Astrocyte (in vitro differentiated cells and primary cell): Measurements from ENCODE around the gene CPXM2. TPM values are rescaled to one million over a fixed set of nuclear protein-coding genes. Genes with fewer than 3 reads are reported as not detected.

Source experiments
- DNase-seq: peaks from one replicate; pipeline ENCODE4 v3.0.0-alpha.2; 2010; ENCODE audit warnings: low read depth
- FAIRE-seq: peaks from 2 replicates; lab custom pipeline; 2011; peaks lifted over from hg19 to GRCh38; lab: Jason Lieb, UNC
- H2AFZ ChIP-seq: 2 replicates; pipeline ENCODE4 v1.6.0; 2012; ENCODE audit warnings: low read depth, low read length, inconsistent platforms
- H3K27ac ChIP-seq: 2 replicates; pipeline ENCODE4 v1.5.1; 2011; ENCODE audit warnings: low read depth, low read length, inconsistent platforms
- H3K27me3 ChIP-seq: 2 replicates; pipeline ENCODE4 v1.6.0; 2011; ENCODE audit warnings: low read length, inconsistent platforms; ENCODE audit not compliant: insufficient read depth
- H3K36me3 ChIP-seq: 2 replicates; pipeline ENCODE4 v1.5.1; 2011; ENCODE audit warnings: low read length, inconsistent platforms; ENCODE audit not compliant: insufficient read depth
- H3K4me1 ChIP-seq: 2 replicates; pipeline ENCODE4 v1.5.1; 2011; ENCODE audit warnings: low read length, inconsistent platforms; ENCODE audit not compliant: insufficient read depth
- H3K4me2 ChIP-seq: 2 replicates; pipeline ENCODE4 v1.6.0; 2012; ENCODE audit warnings: low read length, inconsistent platforms
- H3K4me3 ChIP-seq: 2 replicates; pipeline ENCODE4 v1.5.1; 2011; ENCODE audit warnings: low read depth, mild to moderate bottlenecking, low read length, inconsistent platforms; ENCODE audit not compliant: insufficient read depth
- H3K79me2 ChIP-seq: 2 replicates; pipeline ENCODE4 v1.6.0; 2012; ENCODE audit warnings: mild to moderate bottlenecking, low read length, inconsistent platforms; ENCODE audit not compliant: insufficient read depth
- H3K9ac ChIP-seq: 2 replicates; pipeline ENCODE4 v1.6.0; 2012; ENCODE audit warnings: mild to moderate bottlenecking, low read length, inconsistent platforms
- H3K9me3 ChIP-seq: 2 replicates; pipeline ENCODE4 v1.5.1; 2012; ENCODE audit warnings: low read depth, mild to moderate bottlenecking, low read length, inconsistent platforms; ENCODE audit not compliant: insufficient read depth
- H4K20me1 ChIP-seq: 2 replicates; pipeline ENCODE4 v1.6.0; 2012; ENCODE audit warnings: low read length, inconsistent platforms; ENCODE audit not compliant: insufficient read depth
- H3K27ac Mint-ChIP-seq: one replicate; pipeline ENCODE4 v1.8.0; 2021; ENCODE audit warnings: mild to moderate bottlenecking, mixed read lengths; ENCODE audit not compliant: unreplicated experiment
- H3K27me3 Mint-ChIP-seq: one replicate; pipeline ENCODE4 v1.8.0; 2021; ENCODE audit warnings: low read depth, mixed read lengths; ENCODE audit not compliant: unreplicated experiment
- H3K36me3 Mint-ChIP-seq: one replicate; pipeline ENCODE4 v1.8.0; 2021; ENCODE audit warnings: low read depth, mixed read lengths; ENCODE audit not compliant: unreplicated experiment
- H3K4me1 Mint-ChIP-seq: one replicate; pipeline ENCODE4 v1.8.0; 2021; ENCODE audit warnings: low read depth, mixed read lengths; ENCODE audit not compliant: unreplicated experiment
- H3K4me3 Mint-ChIP-seq: one replicate; pipeline ENCODE4 v1.8.0; 2021; ENCODE audit warnings: mild to moderate bottlenecking, moderate library complexity, mixed read lengths; ENCODE audit not compliant: unreplicated experiment
- H3K9me3 Mint-ChIP-seq: one replicate; pipeline ENCODE4 v1.8.0; 2021; ENCODE audit warnings: mild to moderate bottlenecking, mixed read lengths; ENCODE audit not compliant: unreplicated experiment
- CTCF ChIP-seq: IDR thresholded peaks from 2 replicates; pipeline ENCODE4 v1.5.1; 2011; ENCODE audit warnings: low read depth, mild to moderate bottlenecking, inconsistent platforms, low read length, moderate library complexity; ENCODE audit not compliant: insufficient read depth
- EZH2 ChIP-seq: IDR thresholded peaks from 2 replicates; pipeline ENCODE4 v1.6.1; 2012; ENCODE audit warnings: mild to moderate bottlenecking, low read length, inconsistent platforms; ENCODE audit not compliant: insufficient read depth
- total RNA-seq: library from RNA; stranded (reverse); gene quantifications from 2 replicates; pipeline ENCODE4 v1.2.1, GENCODE V29; 2021

CPXM2 gene
- total RNA-seq, 1 donor from 2014 or later = 5.2 TPM

DNA sequence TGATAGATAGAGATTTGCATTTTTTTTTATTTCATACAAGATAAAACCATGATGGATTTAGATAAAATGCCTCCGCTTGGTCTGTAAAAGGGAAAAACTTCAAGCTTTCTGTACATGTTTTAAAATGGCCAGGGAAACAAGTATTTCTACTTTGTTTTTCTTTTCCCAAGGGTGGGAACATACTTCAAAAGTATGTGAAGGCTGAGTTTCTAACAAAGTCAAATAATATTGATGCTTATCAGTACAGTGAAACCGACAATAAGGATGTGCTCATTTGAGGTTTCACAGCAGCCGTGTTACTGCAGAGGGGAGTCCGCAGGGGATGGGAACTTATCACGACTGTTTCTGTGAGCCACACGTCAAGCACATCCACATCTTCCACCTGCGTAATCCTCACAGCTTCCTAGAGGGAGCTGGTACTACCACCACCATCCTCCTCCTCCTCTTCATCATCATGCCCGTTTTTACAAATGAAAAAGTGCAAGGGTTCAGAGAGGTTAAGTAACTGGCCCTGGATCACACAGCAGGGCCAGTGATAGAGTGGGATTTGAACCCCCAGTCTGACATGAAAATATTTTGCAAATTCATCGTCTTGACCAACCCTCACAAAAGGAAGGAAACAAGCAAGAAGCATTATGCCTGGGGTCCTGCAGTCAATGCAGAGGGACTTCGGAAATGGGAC, 131.1 kb downstream of the CPXM2 start:
- Histone ChIP-seq H3K4me1 (no peaks in the 10 kb centered on the region), H3K36me3 (no peaks in the 10 kb centered on the region), H3K27ac (no peak overlapping the region), H3K4me3 (no peak overlapping the region), H3K79me2 (no peaks in the 10 kb centered on the region), H2AFZ (no peak overlapping the region), H3K9me3 (peaks cover 6% of the 10 kb centered on the region), H3K4me2 (no peak overlapping the region), H3K27me3 (no peaks in the 10 kb centered on the region), H4K20me1 (no peaks in the 10 kb centered on the region), H3K9ac (no peak overlapping the region)
- FAIRE-seq (no peak), DNase-seq (no peak)
- no peak overlapping the region for H3K27ac Mint-ChIP-seq
- H3K27me3 Mint-ChIP-seq = peaks cover 12% of the 10 kb centered on the region
- no peaks in the 10 kb centered on the region for H3K9me3 Mint-ChIP-seq
- peaks cover 3% of the 10 kb centered on the region for H3K4me1 Mint-ChIP-seq
- peaks cover 2% of the 10 kb centered on the region for H3K36me3 Mint-ChIP-seq
- TF ChIP-seq CTCF (no peak), EZH2 (no peak)
- H3K4me3 Mint-ChIP-seq = no peak overlapping the region

GRCh38 chr10:123759501-123760031, 132.0 kb downstream of the CPXM2 start:
- H3K9me3 ChIP-seq = peaks cover 9% of the 10 kb centered on the region
- no peaks in the 10 kb centered on the region for H3K36me3 ChIP-seq
- H3K4me1 Mint-ChIP-seq = peaks cover 3% of the 10 kb centered on the region
- TF ChIP-seq EZH2 (no peak), CTCF (no peak)
- H2AFZ ChIP-seq = no peak overlapping the region
- FAIRE-seq (no peak), DNase-seq (no peak)
- H4K20me1 ChIP-seq = no peaks in the 10 kb centered on the region
- no peaks in the 10 kb centered on the region for H3K79me2 ChIP-seq
- H3K4me2 ChIP-seq = no peak overlapping the region
- H3K27me3 Mint-ChIP-seq = peaks cover 13% of the 10 kb centered on the region
- no peaks in the 10 kb centered on the region for H3K4me1 ChIP-seq
- no peak overlapping the region for H3K4me3 Mint-ChIP-seq
- H3K36me3 Mint-ChIP-seq = peaks cover 2% of the 10 kb centered on the region
- H3K27ac ChIP-seq = no peak overlapping the region
- no peaks in the 10 kb centered on the region for H3K27me3 ChIP-seq
- H3K27ac Mint-ChIP-seq = no peak overlapping the region
- no peak overlapping the region for H3K9ac ChIP-seq
- H3K4me3 ChIP-seq = no peak overlapping the region
- H3K9me3 Mint-ChIP-seq = peaks cover 3% of the 10 kb centered on the region

DNA sequence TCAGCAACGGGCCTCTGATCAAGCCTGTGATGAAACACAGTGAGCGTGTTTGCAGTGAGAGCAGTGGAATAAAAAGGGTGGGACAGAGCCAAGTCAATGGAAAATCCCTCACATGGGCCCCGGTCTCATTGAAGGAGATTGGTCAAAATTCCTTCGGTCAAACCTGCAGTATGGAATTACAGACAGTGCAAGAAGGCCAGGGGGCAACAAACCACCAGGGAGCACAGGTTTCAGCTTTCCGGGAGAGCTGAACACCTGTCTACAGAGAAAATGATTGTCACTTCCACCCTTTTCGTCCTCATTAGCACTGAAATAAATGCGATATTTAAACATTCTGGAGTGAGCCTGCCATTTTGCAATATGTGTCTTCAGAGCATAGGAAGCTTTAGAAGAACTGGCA, 132.6 kb downstream of the CPXM2 start:
- DNase-seq = no peak
- Histone ChIP-seq H3K79me2 (no peaks in the 10 kb centered on the region), H3K27me3 (no peaks in the 10 kb centered on the region), H3K27ac (no peak overlapping the region), H3K9me3 (peaks cover 10% of the 10 kb centered on the region), H3K4me1 (no peaks in the 10 kb centered on the region), H3K4me3 (no peak overlapping the region), H3K36me3 (no peaks in the 10 kb centered on the region), H3K9ac (no peak overlapping the region), H4K20me1 (no peaks in the 10 kb centered on the region), H3K4me2 (no peak overlapping the region), H2AFZ (no peak overlapping the region)
- Mint-ChIP-seq H3K27ac (no peak overlapping the region), H3K9me3 (peaks cover 4% of the 10 kb centered on the region), H3K4me3 (no peak overlapping the region), H3K27me3 (peaks cover 16% of the 10 kb centered on the region), H3K4me1 (peaks cover 3% of the 10 kb centered on the region), H3K36me3 (peaks cover 2% of the 10 kb centered on the region)
- FAIRE-seq = no peak
- TF ChIP-seq CTCF (no peak), EZH2 (no peak)
